Upper lobe of left lung (tissue), 6 donors: Measurements from ENCODE around the gene SH3PXD2A. TPM values are rescaled to one million over a fixed set of nuclear protein-coding genes. Genes with fewer than 3 reads are reported as not detected.
"Not testable (repeated sequence)": the region's sequence is repeated elsewhere in the genome, so short reads cannot be mapped to it uniquely, and the experiment has no call there.

ENCODE experiments used
- ATAC-seq, 2 donors: fragments of 200-7000 bp; cut with Tn5 transposase; one replicate each; pipeline ENCODE4 v1.9.1; 2022; ENCODE audit warnings: mild to moderate bottlenecking in 2 of 2, moderate library complexity in 2 of 2; ENCODE audit not compliant: low FRiP score in 2 of 2
- DNase-seq, 2 donors: peaks; one replicate each; pipeline ENCODE4 v3.0.0-alpha.2; 2019 to 2020
- H3K27ac ChIP-seq, 4 donors: fragments of 200-600 bp; sonication (generic); one replicate each; pipeline ENCODE4 v1.5.1; 2016 to 2019
- H3K27me3 ChIP-seq, 4 donors: fragments of 200-600 bp; sonication (generic); one replicate each; pipeline ENCODE4 v1.5.1; 2017 to 2019
- H3K36me3 ChIP-seq, 4 donors: fragments of 200-600 bp; sonication (generic); one replicate each; pipeline ENCODE4 v1.5.1; 2016 to 2019
- H3K4me1 ChIP-seq, 4 donors: fragments of 200-600 bp; sonication (generic); one replicate each; pipeline ENCODE4 v1.5.1; 2018 to 2019
- H3K4me3 ChIP-seq, 4 donors: fragments of 200-600 bp; sonication (generic); one replicate each; pipeline ENCODE4 v1.5.1; 2017 to 2019; ENCODE audit warnings: mild to moderate bottlenecking in 2 of 4, moderate library complexity in 1 of 4
- H3K9me3 ChIP-seq, 4 donors: fragments of 200-600 bp; sonication (generic); one replicate each; pipeline ENCODE4 v1.5.1; 2018 to 2019
- CTCF ChIP-seq, 6 experiments: fragments of 450-650 bp in 4 of 6; fragments of 200-600 bp in 2 of 6; sonication (generic) in 2 of 6; IDR thresholded peaks; one replicate each; pipeline ENCODE4 v1.5.1; 2016 to 2019; ENCODE audit warnings: antibody characterized with exemption in 6 of 6
- EP300 ChIP-seq, 4 donors: sonication (generic); formaldehyde crosslinking; IDR thresholded peaks; one replicate each; pipeline ENCODE4 v1.5.1; 2017; ENCODE audit warnings: antibody characterized with exemption in 4 of 4, control low read depth in 2 of 4
- POLR2A ChIP-seq, 4 donors: fragments of 450-650 bp; IDR thresholded peaks; one replicate each; pipeline ENCODE4 v1.5.1; 2016 to 2017; ENCODE audit warnings: antibody characterized with exemption in 4 of 4, mild to moderate bottlenecking in 2 of 4
- POLR2AphosphoS5 ChIP-seq, 2 donors: sonication (generic); formaldehyde crosslinking; IDR thresholded peaks; one replicate each; pipeline ENCODE4 v1.5.1; 2017; ENCODE audit warnings: antibody characterized with exemption in 2 of 2
- WGBS, 2 donors: methylation state at CpG; one replicate each; pipeline ENCODE4 v1.1.5; 2017 to 2018; 5-methylcytosine and 5-hydroxymethylcytosine counted together
- total RNA-seq, 6 donors: library from RNA; depleted of rRNA in 4 of 6; stranded (reverse); fragments of >200 nt in 4 of 6; gene quantifications; one replicate each; pipeline versions ENCODE4 v1.1.0 to v1.2.1, GENCODE V29; 2016 to 2021
- donor health status: DM: no; HTN: no; CAD: no; lungs with moderate emphysema.
- donor health status: DM: no; HTN: yes; CAD: no; lungs with severe emphysema.

Gene SH3PXD2A
- total RNA-seq, 6 donors from 2014 or later: 19.6 to 42.2 (median 30.8) TPM

- H3K27ac ChIP-seq: no peak overlapping the region
- no peaks in the 10 kb centered on the region for H3K27me3 ChIP-seq
- ATAC-seq (no peak), DNase-seq (peak in 1 of 2 donors; percentile 76)
- H3K4me3 ChIP-seq: no peak overlapping the region
- H3K4me1 ChIP-seq: peaks cover 16 to 31% (median 20%) of the 10 kb centered on the region in 4 donors
- H3K9me3 ChIP-seq: no peaks in the 10 kb centered on the region
- H3K36me3 ChIP-seq: no peaks in the 10 kb centered on the region
- 70 to 71% methylated on average over 7 to 12 of the region's 12 CpGs for WGBS, 2 donors
- TF ChIP-seq POLR2A (IDR thresholded peaks at IDR 0.05) (no peak), EP300 (IDR thresholded peaks at IDR 0.05) (no peak), CTCF (IDR thresholded peaks at IDR 0.05) (no peak), POLR2AphosphoS5 (IDR thresholded peaks at IDR 0.05) (no peak)
Observed at GRCh38 chr10:103776878-103777591, 78.3 kb downstream of the SH3PXD2A start.

- DNase-seq: no peak
- H3K36me3 ChIP-seq: no peaks in the 10 kb centered on the region
- 85 to 91% methylated on average over 5 of the region's 5 CpGs for WGBS, 2 donors
- H3K4me3 ChIP-seq: no peak overlapping the region
- no peaks in the 10 kb centered on the region for H3K9me3 ChIP-seq
- H3K27me3 ChIP-seq: no peaks in the 10 kb centered on the region
- TF ChIP-seq EP300 (IDR thresholded peaks at IDR 0.05) (no peak), POLR2AphosphoS5 (IDR thresholded peaks at IDR 0.05) (no peak), POLR2A (IDR thresholded peaks at IDR 0.05) (no peak)
- no peak for ATAC-seq
- peaks cover 20 to 32% (median 25%) of the 10 kb centered on the region in 4 donors for H3K4me1 ChIP-seq
- no peak overlapping the region for H3K27ac ChIP-seq
Observed at GRCh38 chr10:103775776-103776175, 79.6 kb downstream of the SH3PXD2A start.

- peaks cover 9 to 16% (median 14%) of the 10 kb centered on the region in 4 donors for H3K4me1 ChIP-seq
- peak overlapping the region; percentile 55 to 85 (median 78) for H3K27ac ChIP-seq
- H3K9me3 ChIP-seq, H3K36me3 ChIP-seq, DNase-seq, H3K27me3 ChIP-seq, ATAC-seq: not testable (repeated sequence)
- WGBS, 2 donors: 75 to 81% methylated on average over 13 of the region's 13 CpGs
- peak overlapping the region in 3 of 4 donors; percentile 41 to 48 (median 44) for H3K4me3 ChIP-seq
Observed at GRCh38 chr10:103772846-103773245, 82.5 kb downstream of the SH3PXD2A start.

DNA sequence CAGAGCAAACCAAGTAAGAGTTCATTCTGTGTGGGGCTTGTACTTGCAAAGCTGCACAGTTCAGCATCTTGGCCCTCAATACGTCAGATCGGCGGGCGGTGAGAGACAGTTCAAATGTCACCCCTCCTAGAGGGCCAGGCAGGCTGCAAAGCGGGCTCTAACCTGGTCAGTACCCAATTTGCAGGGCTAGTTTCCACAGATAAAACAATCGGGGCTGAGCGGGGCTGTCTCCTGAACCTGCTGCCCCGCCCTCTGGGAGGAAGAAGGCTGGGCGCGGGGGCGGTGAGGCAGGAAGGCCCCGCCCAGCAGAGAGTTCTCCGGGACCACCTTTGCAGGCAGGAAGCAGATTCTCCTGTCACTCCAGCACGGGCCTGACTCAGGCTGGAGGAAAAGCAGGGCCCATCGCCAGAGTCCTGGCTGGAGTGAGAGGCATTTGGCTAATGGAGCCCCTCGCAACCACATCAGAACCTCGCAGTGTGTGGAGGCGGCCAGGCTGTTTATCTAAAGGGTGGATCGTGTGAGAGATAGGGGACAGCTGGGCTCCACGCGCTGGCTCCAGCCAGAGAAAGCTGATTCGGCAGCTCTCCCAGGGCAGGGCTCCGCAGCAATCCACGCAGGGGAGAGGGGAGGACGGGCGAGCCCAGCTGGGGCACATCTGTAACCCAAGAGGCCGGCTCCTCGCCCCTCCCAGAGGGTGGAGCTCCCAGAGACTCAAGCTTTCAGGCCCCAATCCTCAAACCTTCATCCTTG, 83.1 kb downstream of the SH3PXD2A start:
- DNase-seq: peak; percentile 68 to 85
- Histone ChIP-seq H3K27me3 (no peaks in the 10 kb centered on the region), H3K4me3 (peak overlapping the region in 3 of 4 donors; percentile 41 to 48 (median 44)), H3K4me1 (peaks cover 9 to 16% (median 14%) of the 10 kb centered on the region in 4 donors), H3K9me3 (no peaks in the 10 kb centered on the region), H3K36me3 (no peaks in the 10 kb centered on the region), H3K27ac (peak overlapping the region; percentile 55 to 85 (median 78))
- peak; percentile 86 to 96 for ATAC-seq
- 16% methylated on average over 28 of the region's 28 CpGs; no CpG with 5 or more reads in 1 of the 2 donors for WGBS, 2 donors
- TF ChIP-seq EP300 (IDR thresholded peaks at IDR 0.05): peak in 1 of 4 donors; percentile 58
- peak; percentile 78 to 86 for TF ChIP-seq POLR2AphosphoS5 (IDR thresholded peaks at IDR 0.05)
- TF ChIP-seq CTCF (IDR thresholded peaks at IDR 0.05): no peak
- peak in 1 of 4 donors; percentile 36 for TF ChIP-seq POLR2A (IDR thresholded peaks at IDR 0.05)

DNA sequence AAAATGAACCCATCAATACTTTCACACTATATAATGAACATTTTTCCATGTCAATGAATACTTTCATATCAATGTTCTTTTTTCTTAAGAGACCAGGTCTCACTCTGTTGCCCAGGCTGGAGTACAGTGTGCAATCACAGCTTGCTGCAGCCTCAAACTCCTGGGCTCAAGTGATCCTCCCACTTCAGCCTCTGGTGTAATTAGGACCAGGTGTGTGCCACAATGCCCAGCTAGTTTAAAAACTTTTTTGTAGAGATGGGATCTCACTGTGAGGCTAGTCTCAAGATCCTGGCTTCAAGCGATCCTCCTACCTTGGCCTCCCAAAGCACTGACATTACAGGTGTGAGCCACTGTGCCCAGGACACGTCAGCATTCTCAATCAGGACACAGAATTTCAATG, 85.2 kb downstream of the SH3PXD2A start:
- Histone ChIP-seq H3K4me1 (peaks cover 17 to 26% (median 20%) of the 10 kb centered on the region in 4 donors), H3K36me3 (no peaks in the 10 kb centered on the region), H3K4me3 (no peak overlapping the region), H3K27me3 (no peaks in the 10 kb centered on the region), H3K9me3 (no peaks in the 10 kb centered on the region), H3K27ac (no peak overlapping the region)
- DNase-seq (no peak), ATAC-seq (no peak)
- 95 to 100% methylated on average over 2 of the region's 2 CpGs for WGBS, 2 donors
- TF ChIP-seq POLR2A (IDR thresholded peaks at IDR 0.05): no peak
- TF ChIP-seq POLR2AphosphoS5 (IDR thresholded peaks at IDR 0.05): no peak
- no peak for TF ChIP-seq EP300 (IDR thresholded peaks at IDR 0.05)
- no peak for TF ChIP-seq CTCF (IDR thresholded peaks at IDR 0.05)
